DOHH2 (cell line): ENCODE data around the gene TRPV4.

Experiments used
- H3F3A ChIP-seq: fragments of 200-600 bp; sonication (generic), shearing (Covaris generic); 2 replicates; pipeline ENCODE4 v1.6.0; 2016; ENCODE audit warnings: antibody characterized with exemption, mild to moderate bottlenecking; ENCODE audit not compliant: control insufficient read depth, insufficient read depth
- H3K27ac ChIP-seq: fragments of 200-600 bp; sonication (generic); 2 replicates; pipeline ENCODE4 v1.5.1; 2014; ENCODE audit warnings: low read depth, mild to moderate bottlenecking, low read length, moderate library complexity
- H3K27me3 ChIP-seq: fragments of 200-600 bp; sonication (generic); 2 replicates; pipeline ENCODE4 v1.6.1; 2014; ENCODE audit warnings: mild to moderate bottlenecking, low read length, mixed read lengths; ENCODE audit not compliant: control insufficient read depth
- H3K36me3 ChIP-seq: fragments of 200-600 bp; sonication (generic); 2 replicates; pipeline ENCODE4 v1.6.1; 2014; ENCODE audit warnings: mild to moderate bottlenecking, low read length, moderate library complexity, mixed read lengths; ENCODE audit not compliant: control insufficient read depth
- H3K4me1 ChIP-seq: fragments of 200-600 bp; sonication (generic); 2 replicates; pipeline ENCODE4 v1.6.1; 2014; ENCODE audit warnings: mild to moderate bottlenecking, low read length, mixed read lengths; ENCODE audit not compliant: control insufficient read depth
- H3K4me2 ChIP-seq: fragments of 200-600 bp; sonication (generic); 2 replicates; pipeline ENCODE4 v1.6.0; 2014; ENCODE audit warnings: mild to moderate bottlenecking, low read length, moderate library complexity
- H3K4me3 ChIP-seq: fragments of 200-600 bp; sonication (generic); 2 replicates; pipeline ENCODE4 v1.5.1; 2014; ENCODE audit warnings: mild to moderate bottlenecking, low read length, mixed read lengths
- H3K79me2 ChIP-seq: fragments of 200-600 bp; sonication (generic); 2 replicates; pipeline ENCODE4 v1.6.1; 2014; ENCODE audit warnings: mild to moderate bottlenecking, low read length, mixed read lengths; ENCODE audit not compliant: control insufficient read depth
- H3K9me2 ChIP-seq: fragments of 200-600 bp; sonication (generic); replicated peaks from 2 replicates; pipeline ENCODE4 v1.6.1; 2014; ENCODE audit warnings: mild to moderate bottlenecking, low read length, mixed read lengths; ENCODE audit not compliant: control insufficient read depth
- H3K9me3 ChIP-seq: fragments of 200-600 bp; sonication (generic); 2 replicates; pipeline ENCODE4 v1.6.1; 2014; ENCODE audit warnings: antibody characterized with exemption, low read length, mixed read lengths; ENCODE audit not compliant: control insufficient read depth, insufficient read depth
- H4K20me1 ChIP-seq: fragments of 200-600 bp; sonication (generic); 2 replicates; pipeline ENCODE4 v1.6.0; 2014; ENCODE audit warnings: low read depth, mild to moderate bottlenecking, antibody characterized with exemption, low read length, moderate library complexity; ENCODE audit not compliant: control insufficient read depth, insufficient read depth
- CTCF ChIP-seq: fragments of 200-600 bp; sonication (generic); IDR thresholded peaks from one replicate; pipeline ENCODE4 v1.5.1; 2014; ENCODE audit warnings: antibody characterized with exemption, mild to moderate bottlenecking, low read depth, low read length; ENCODE audit not compliant: poor library complexity, severe bottlenecking
- EZH2phosphoT487 ChIP-seq: fragments of 200-600 bp; sonication (generic); IDR thresholded peaks from 2 replicates; pipeline ENCODE4 v1.6.1; 2017; ENCODE audit warnings: borderline replicate concordance, mild to moderate bottlenecking, antibody characterized with exemption, low read length, moderate library complexity, mixed read lengths

Gene TRPV4

GRCh38 chr12:109766251-109766778 lies 66.9 kb downstream of the TRPV4 start:
- H3K9me2 ChIP-seq = no peaks in the 10 kb centered on the region
- H3K27me3 ChIP-seq = no peaks in the 10 kb centered on the region
- H3K9me3 ChIP-seq = no peaks in the 10 kb centered on the region
- H3K36me3 ChIP-seq = no peaks in the 10 kb centered on the region
- no peaks in the 10 kb centered on the region for H3K4me1 ChIP-seq
- no peak overlapping the region for H3K27ac ChIP-seq
- TF ChIP-seq EZH2phosphoT487 (no peak), CTCF (no peak)
- H3F3A ChIP-seq = no peaks in the 10 kb centered on the region
- no peak overlapping the region for H3K4me3 ChIP-seq
- H4K20me1 ChIP-seq = no peaks in the 10 kb centered on the region
- H3K79me2 ChIP-seq = no peaks in the 10 kb centered on the region
- no peak overlapping the region for H3K4me2 ChIP-seq

GRCh38 chr12:109765446-109765810 lies 67.8 kb downstream of the TRPV4 start:
- TF ChIP-seq EZH2phosphoT487 = no peak
- no peak for TF ChIP-seq CTCF
- Histone ChIP-seq H3K36me3 (no peaks in the 10 kb centered on the region), H3K79me2 (no peaks in the 10 kb centered on the region), H3K27ac (no peak overlapping the region), H3F3A (no peaks in the 10 kb centered on the region), H3K9me3 (no peaks in the 10 kb centered on the region), H3K4me3 (no peak overlapping the region), H3K4me1 (no peaks in the 10 kb centered on the region), H4K20me1 (no peaks in the 10 kb centered on the region), H3K9me2 (no peaks in the 10 kb centered on the region), H3K27me3 (no peaks in the 10 kb centered on the region), H3K4me2 (no peak overlapping the region)

GRCh38 chr12:109764776-109765445 lies 68.3 kb downstream of the TRPV4 start:
- no peak overlapping the region for H3K27ac ChIP-seq
- H3K4me3 ChIP-seq = no peak overlapping the region
- no peaks in the 10 kb centered on the region for H3K9me3 ChIP-seq
- no peaks in the 10 kb centered on the region for H3K36me3 ChIP-seq
- no peaks in the 10 kb centered on the region for H3K79me2 ChIP-seq
- TF ChIP-seq CTCF = no peak
- TF ChIP-seq EZH2phosphoT487 = no peak
- H3K4me2 ChIP-seq = no peak overlapping the region
- no peaks in the 10 kb centered on the region for H3F3A ChIP-seq
- no peaks in the 10 kb centered on the region for H3K27me3 ChIP-seq
- H4K20me1 ChIP-seq = no peaks in the 10 kb centered on the region
- no peaks in the 10 kb centered on the region for H3K9me2 ChIP-seq
- H3K4me1 ChIP-seq = no peaks in the 10 kb centered on the region
